Frontal cortex (tissue), 4 donors: Measurements from ENCODE around the gene CPE. TPM values are rescaled to one million over a fixed set of nuclear protein-coding genes. Genes with fewer than 3 reads are reported as not detected.
"Not testable (repeated sequence)": the region's sequence is repeated elsewhere in the genome, so short reads cannot be mapped to it uniquely, and the experiment has no call there.

Experiments used
- DNase-seq, 2 donors: peaks; one replicate each; pipeline ENCODE4 v3.0.0; 2012; ENCODE audit warnings: low spot score in 2 of 2
- FAIRE-seq: peaks from 2 replicates; lab custom pipeline; 2012; peaks lifted over from hg19 to GRCh38; lab: Jason Lieb, UNC
- total RNA-seq: library from RNA; depleted of rRNA; stranded (reverse); fragments of >200 nt; gene quantifications from one replicate; pipeline ENCODE4 v1.2.3, GENCODE V29; 2014
- donor health status: control.
- donor health status: control.
- donor health status: control.

Gene CPE
- total RNA-seq, 1 donor from 2014 or later = 463 TPM

DNA sequence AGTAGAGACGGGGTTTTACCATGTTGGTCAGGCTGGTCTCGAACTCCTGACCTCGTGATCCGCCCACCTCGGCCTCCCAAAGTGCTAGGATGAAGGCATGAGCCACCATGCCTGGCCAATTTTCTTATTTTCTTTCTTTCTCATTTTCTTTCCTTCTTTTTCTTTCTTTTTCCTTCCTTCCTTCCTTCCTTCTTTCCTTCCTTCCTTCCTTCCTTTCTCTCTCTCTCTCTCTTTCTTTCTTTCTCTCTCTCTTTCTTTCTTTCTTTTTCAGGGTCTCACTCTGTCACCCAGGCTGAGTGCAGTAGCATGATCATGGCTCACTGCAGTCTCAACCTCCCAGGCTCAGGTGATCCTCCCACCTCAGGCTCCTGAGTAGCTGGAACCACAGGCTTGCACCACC is 74.3 kb downstream of the CPE start:
- FAIRE-seq, DNase-seq: not testable (repeated sequence)

DNA sequence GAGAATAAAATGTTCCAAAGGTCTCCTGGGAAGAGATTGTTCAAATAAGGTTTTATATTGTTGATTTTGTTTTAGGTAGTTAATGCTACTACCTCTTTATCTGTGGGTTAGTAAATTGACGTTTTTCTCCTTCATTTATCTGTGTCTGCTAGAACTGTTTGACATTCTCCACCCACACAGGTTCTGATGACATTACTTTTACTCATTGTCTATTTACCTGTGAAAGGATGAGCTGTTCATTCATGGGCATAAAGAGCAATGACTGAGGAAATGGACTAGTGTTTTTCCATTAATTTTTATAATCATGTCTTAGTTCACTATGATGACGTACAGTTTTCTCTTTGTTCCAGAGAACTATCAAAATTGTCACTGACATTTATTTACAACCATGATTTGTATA is 75.6 kb downstream of the CPE start:
- FAIRE-seq = no peak
- DNase-seq = no peak

DNA sequence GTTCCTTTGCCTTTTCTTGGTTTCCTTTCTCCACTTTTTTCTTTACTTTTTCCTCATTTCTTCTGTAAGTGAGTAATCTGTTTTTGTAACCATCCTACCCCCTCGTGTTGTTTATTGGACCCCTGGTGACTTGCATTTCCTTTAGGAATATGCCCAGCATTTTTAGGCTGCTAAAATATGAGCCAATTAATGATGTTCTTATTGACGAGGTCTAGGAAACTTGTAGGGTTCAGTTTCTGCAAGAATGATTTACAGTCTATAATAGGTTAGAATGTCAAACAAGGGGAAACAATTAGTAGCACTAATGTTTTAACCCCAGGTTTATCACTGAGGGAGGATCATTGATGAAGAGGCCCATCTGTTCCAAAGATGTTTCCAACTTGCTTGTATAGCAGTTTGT is 79.0 kb downstream of the CPE start:
- DNase-seq (no peak), FAIRE-seq (no peak)

DNA sequence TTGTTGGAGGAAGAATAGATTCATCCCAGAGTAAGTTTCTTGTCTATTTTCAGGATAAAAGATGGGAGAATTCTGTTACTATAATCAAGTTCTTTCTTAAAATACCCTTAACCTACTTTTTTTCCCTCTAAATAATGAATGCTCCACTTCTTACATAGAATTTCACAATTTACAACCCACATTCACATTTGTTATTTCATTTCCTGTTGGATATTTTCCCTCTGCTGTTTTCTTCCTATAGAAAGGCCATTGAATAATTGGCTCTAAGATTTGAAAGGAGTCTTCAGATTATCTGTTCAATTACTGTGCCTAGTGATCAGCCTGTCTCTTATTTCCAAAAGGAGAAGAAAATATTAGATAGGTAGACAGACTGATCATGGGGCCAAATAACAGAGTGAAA is 79.7 kb downstream of the CPE start:
- DNase-seq (no peak), FAIRE-seq (no peak)

DNA sequence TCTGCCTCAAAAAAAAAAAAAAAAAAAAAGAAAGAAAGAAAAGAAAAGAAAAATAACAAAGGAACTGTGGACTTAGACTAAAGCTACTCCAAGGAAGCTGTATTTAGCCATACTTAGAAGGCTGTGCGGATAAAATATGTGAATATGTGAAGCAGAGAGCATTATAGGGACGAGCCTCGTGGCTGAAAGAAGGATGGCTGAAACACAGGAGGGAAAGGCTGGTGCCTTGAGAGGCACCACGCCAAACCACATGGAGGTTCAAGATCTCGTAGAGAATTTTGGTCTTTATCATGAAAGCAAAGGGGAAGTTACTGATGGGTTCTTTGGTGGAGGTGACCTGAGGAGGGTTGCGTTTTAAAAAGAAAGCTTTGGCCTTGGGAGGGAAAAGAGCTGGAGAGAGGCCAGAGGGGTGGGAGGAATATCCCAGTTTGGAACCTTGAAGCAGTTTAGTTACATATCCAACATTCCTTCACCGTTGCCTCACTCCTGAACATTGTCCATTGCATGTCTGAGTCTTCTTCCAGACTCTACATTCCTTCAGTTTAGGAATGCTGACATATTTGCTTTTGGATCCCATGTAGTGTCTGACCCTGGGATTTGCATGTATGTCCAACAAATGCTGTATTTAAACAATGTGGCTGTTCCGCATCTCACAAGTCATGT is 82.5 kb downstream of the CPE start:
- FAIRE-seq = no peak

DNA sequence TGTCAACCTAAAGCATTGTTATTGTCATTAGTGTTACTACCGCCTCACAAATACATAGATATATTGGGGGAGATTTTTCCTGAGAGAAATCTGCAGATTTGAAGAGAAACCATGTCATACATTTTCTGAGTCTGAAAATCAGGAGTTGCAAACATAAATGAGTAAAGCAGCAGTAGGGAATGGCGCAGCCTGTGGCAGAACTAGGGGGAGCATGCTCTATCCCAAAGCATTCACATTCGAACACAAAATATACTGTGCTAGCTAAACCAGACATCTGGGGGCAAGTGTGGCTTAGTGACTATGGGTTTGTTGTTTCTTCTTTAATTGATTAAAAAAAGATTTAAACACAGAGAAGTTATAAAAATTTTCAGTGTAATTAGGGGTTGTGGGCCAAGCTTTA is 83.2 kb downstream of the CPE start:
- no peak for DNase-seq
- no peak for FAIRE-seq

More for the DNA sequence above, 82.5 kb downstream of the CPE start:
- no peak for DNase-seq

DNA sequence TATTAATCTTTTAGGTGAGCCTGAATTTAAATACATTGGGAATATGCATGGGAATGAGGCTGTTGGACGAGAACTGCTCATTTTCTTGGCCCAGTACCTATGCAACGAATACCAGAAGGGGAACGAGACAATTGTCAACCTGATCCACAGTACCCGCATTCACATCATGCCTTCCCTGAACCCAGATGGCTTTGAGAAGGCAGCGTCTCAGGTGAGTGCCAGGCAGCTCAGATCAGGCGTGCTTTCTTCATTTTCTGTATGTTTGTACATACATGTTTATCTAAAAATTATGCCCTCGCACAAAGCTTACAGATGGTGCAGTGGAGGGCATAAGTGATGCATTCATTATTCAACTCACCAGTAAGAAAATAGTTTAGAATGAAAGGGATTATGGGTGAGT is 85.6 kb downstream of the CPE start:
- FAIRE-seq = no peak

DNA sequence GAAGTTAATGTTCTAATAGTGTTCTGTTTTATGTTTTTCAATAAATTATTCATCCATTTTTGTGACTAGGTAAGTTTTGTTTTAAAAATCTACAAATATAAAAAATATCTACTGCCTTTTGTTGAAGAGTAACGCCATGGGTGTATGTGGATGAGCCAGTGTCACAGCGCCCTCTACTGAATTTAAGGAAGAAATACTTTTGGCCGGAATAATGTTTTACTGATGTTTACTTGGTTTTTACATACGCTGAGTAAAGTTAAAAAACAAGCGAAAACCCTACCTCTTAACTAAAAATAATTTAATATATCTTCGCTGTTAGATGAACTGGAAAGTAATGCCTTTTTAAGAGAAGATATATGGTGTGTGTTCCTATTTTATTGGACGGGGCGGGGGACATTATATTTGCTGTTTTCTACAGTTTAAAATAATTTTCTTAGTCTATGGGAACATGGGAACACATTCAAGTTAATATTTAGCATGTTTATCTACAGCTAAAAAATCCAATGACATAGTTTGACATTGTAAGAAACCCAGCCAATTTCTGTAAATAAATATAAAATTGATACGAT is 86.1 kb downstream of the CPE start:
- DNase-seq = peak; percentile 16 to 44
- FAIRE-seq = peak; percentile 98

More for the DNA sequence above, 85.6 kb downstream of the CPE start:
- no peak for DNase-seq

DNA sequence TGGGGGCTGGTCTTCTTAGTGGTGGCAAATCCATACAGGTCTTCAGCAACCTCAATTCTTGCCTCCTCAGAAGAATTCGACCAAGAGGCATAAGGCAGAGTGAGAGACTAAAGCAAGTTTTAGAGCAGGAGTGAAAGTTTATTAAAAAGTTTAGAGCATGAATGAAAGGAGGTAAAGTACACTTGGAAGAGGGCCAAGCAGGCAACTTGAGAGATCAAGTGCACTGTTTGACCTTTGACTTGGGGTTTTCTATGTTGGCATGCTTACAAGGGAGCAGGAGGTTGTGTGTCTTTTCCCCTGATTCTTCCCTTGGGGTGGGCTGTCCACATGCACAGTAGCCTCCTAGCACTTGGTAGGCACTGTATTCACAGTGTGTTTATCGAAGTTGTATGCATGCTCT is 91.2 kb downstream of the CPE start:
- DNase-seq (no peak), FAIRE-seq (no peak)

DNA sequence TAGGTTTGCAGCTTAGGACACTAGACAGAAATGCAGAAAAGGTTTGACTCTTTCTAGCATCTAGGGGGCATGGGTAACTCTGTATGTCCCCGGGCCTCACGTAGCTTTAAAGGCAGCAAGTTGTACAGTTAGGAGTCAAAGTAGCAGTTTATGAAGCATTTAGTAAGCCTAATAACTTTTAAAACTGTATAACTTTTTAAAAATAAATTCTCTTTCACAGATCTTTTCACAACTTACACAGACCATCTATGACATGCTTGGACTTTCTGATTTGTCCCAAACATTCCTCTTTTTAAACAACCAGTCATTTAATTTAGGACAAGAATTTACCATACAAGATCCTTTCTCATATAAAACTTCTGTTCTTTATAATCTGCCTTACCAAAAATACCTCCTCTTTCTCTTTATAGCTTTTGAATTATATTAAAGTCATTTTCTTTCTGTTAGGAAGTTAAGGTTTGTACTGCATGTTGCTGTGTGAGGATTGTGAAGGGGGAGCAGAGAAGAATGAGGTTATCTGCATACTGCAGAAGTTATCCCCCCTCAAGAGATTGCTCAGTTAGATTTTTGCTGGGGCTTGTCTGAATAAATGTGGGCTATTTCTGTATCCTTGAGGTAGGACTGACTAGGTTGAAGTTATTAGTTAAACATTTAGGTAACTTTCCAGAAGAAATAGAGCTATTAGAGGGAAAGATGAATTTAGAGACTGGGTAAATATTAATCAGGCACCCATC is 94.3 kb downstream of the CPE start:
- DNase-seq (no peak), FAIRE-seq (no peak)

DNA sequence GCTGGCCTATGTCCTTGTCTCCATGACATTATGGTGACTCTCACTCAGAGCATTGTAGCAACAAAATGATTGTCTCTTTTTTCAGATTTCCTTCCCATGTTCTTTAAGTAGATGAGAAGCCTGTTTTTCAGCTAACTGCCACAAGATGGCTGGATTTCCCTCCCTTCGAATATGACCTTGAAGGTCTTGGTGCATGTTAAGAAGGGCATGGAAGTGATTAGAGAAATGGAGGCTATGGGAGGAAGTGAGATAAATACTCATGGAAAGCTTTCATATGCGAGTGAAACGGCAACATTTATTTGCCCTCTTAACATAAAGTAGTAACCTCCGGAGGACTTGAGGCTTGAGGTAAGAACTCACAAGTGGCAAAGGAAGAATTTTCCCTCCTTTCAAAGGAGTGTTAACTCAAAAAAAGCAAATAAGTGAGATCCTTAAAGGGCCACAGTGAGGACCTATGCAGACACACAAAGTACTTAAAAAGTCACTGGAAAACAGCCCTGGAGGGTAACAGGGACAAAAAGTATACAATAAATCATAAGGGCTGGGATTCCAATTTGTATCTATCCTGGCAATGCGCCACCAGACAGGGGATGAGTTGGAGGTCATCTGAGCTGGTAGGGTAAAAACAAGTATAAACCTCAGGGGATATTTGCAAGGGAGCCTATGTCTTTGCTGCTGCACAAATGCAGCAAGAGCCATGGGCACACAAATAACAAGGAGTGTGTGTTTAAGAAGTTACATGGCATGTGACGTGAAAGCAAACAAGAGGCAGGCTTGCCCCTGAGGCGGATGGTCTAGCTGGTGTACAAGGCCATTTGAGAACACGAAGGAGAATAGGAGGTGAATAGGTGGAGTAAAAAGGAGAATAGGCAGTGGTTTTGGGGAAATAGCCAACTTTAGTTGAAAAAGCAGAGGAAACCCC is 96.2 kb downstream of the CPE start:
- DNase-seq (no peak), FAIRE-seq (no peak)

DNA sequence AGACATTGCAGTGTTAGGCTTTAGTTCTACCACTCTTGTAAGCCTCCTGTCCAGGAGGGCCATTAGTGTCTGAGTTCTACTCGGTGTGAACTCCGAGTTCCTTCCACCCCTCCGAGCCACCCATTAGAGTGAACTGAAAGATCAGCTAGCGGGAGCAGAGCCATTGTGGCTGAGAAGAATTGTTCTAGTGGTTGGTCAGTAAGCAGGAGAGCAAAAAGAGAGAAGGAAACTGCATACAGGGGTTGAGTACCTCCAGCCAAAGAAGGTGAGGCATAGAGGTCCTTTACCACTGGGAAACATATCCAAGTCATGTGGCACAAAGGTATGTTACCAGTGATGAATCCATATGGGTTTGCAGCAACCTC is 96.9 kb downstream of the CPE start:
- no peak for FAIRE-seq
- no peak for DNase-seq

DNA sequence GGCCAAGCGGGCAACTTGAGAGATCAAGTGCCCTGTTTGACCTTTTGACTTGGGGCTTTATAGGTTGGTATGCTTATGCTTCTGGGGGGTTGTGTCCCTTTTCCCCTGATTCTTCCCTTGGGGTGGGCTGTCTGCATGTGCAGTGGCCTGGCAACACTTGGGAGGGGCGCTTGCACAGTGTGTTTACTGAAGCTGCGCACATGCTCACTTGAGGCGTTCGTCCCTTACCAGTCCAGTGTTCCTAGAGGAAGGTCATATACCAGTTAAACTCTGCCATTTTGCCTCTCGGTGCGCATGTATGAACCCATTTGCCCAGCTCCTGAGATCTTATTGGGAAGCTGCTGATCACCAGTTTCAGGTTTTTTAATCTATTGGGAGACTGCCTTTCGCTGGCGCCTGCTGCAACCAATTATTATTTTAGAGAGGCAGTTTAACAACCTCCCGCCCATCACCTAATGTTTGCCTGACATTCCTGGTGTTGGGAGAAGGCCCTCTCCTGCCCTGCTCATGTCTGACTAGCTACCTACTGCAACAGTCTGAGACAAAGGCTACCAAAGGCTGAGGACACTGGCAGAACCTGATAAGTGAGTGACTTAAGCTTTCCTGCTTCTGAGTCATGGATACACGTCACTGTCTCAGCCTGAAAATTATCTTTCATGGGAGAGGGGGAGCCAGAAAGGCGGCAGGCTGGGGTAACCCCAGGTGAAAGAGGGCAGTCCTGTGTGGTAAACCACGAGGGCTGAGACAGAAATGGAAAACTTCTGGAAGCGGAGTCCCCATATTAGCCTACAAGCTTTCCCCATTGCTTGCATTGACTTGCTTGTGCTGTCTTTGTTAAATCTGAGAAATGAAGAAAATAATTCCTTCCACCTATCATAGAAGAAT is 97.6 kb downstream of the CPE start:
- no peak for DNase-seq
- FAIRE-seq = no peak

DNA sequence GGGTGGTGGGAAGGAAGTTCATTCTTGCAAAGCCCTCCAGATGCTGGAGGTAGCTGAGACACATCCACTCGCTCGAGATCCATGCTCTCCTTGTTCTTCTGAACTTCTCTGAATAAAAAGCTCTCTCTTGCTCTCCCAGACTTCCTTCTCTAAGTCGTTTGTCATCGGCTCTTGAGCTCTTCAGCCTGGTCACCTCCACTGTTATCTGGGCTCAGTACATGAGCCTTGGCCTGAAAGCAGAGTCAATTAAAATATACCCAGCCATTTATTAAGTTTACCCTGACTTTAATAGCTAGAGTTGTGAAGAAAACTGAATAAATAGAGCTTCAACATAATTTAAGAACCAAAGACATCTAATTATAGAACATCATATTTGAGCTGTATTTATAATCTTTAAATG is 99.0 kb downstream of the CPE start:
- FAIRE-seq (no peak), DNase-seq (no peak)

DNA sequence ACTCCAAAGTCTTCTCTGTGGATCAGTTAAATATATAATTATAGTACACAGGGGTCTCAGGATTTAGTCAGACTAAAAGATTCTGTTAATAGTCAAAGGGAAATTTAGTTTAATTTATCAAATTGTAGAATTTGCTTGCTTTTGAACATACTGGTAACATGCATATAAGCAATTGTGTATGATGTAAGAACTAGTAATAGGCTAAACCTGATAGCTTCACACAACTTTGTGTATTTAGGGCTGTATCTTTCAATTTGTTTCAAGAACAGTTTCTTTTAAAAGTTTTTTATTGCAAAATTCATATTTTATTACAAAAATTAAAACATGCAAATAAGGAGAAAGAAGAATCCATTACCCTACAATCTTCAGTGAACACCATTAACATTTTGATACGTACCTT is 99.5 kb downstream of the CPE start:
- FAIRE-seq (no peak), DNase-seq (no peak)

DNA sequence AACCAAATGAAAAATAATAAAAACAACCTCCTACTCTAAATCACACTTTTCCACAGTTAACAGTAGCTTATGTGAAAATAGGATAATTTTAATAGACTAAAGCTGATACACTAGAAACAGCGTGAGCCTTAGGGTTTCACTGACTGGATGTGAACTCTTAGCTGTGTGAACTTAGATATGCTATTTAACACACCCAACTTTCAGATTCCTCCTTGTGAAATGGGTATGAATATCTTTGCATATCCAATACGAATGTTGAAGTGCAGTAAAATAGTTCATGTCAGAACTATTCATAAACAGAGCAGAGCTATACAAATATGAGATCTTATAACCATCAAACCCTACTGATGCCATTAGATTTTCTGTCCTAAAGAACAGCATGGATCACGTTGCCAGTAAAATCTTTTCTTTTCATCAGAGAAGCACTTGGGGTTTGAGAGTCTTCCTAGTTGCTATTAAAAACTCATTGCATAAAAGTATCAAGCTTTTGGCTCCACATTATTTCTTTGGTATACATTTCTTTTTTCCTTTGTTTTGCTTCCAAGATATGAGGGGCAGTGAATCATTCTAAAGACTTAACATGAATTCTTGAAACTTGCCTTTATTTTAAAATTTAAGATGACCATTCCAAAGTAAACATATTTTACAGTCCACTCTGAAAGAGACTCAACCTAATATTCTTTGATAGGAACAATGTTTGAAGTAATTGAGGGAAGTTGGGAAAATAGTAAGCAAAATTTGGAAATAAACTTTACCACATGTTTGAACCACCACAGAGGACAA is 102.4 kb downstream of the CPE start:
- DNase-seq (no peak), FAIRE-seq (no peak)

DNA sequence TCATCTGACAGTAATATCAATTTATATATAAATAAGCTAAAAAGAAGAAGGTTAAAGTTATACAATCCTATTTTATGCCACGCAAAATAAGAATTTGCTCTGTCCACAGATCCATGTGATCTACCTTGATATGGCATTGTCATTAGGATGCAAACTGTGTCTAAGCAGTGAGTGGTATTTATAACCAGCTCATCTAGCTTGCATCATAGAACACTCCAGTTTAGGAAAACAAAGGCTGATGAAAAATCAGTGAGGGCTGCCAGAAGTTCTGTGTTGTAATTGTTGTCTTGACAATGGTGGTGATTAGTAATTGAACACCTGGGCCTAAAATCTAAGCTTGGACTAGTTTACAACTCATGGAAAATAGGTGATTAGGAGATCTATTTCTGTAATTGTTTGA is 111.0 kb downstream of the CPE start:
- FAIRE-seq (no peak), DNase-seq (no peak)

DNA sequence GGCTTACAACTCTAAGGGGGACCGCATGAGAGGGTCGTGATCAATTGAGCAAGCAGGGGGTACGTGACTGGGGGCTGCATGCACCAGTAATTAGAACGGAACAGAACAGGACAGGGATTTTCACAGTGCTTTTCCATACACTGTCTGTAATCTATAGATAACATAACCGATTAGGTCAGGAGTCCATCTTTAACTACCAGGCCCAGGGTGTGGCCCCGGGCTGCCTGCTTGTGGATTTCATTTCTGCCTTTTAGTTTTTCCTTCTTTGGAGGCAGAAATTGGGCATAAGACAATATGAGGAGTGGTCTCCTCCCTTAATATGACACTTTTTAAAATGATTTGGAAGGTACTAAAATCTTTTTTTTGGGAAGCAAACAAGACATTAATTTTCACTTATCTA is 113.8 kb downstream of the CPE start:
- FAIRE-seq, DNase-seq: not testable (repeated sequence)

DNA sequence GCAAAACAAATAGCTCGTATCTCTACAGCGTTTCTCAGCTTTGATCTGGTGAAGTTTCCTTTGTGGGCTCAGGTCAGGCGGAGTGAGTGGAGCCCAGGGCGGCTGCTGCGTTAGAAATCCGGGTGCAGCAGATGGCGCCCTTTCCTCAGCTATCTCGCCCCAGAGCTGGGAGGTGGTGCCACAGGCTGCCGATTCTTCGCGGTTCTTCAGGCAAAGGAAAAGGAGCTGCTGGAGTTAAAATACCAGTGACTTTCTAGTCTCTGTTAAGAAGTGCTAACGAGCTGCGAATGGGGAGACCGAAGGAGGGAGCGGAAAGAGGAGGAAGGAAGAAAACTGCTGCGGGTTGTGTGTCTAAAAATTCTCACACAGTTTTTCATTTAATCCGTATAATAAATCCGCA is 114.6 kb downstream of the CPE start:
- DNase-seq (no peak), FAIRE-seq (no peak)
